T47D (cell line): ENCODE data around the gene CEMIP2.

ENCODE experiments used
- DNase-seq, 2 experiments: peaks; one replicate each; pipeline versions ENCODE4 v3.0.0 to v3.0.0-alpha.2; 2011 to 2012; ENCODE audit warnings: low read depth in 1 of 2, low spot score in 1 of 2
- JUND ChIP-seq: IDR thresholded peaks from 2 replicates; pipeline ENCODE4 v1.6.1; 2012; ENCODE audit warnings: low read depth
- in situ Hi-C: cut with HindIII; loops from 2 replicates; pipeline ENCODE4 v1.10.0; 2016; ENCODE audit warnings: low sequenced_read_pairs, low pct_unique_long_range_greater_than_20kb

Gene CEMIP2

GRCh38 chr9:71755230-71755629, 13.1 kb downstream of the CEMIP2 start:
- DNase-seq, result no peak
- TF ChIP-seq JUND, result no peak
- in situ Hi-C loops, result no loop called here

GRCh38 chr9:71754151-71754550, 14.2 kb downstream of the CEMIP2 start:
- in situ Hi-C loops, result no loop called here
- no peak for DNase-seq
- no peak for TF ChIP-seq JUND

GRCh38 chr9:71752928-71753327, 15.4 kb downstream of the CEMIP2 start:
- no peak for DNase-seq
- TF ChIP-seq JUND, result no peak
- in situ Hi-C loops, result no loop called here

GRCh38 chr9:71752352-71752751, 16.0 kb downstream of the CEMIP2 start:
- no peak for DNase-seq
- TF ChIP-seq JUND, result no peak
- in situ Hi-C loops, result no loop called here

- no peak for DNase-seq
- in situ Hi-C loops, result no loop called here
- no peak for TF ChIP-seq JUND
These were observed 20.0 kb downstream of the CEMIP2 start for GRCh38 chr9:71748280-71748743.

GRCh38 chr9:71747576-71747975, 20.7 kb downstream of the CEMIP2 start:
- TF ChIP-seq JUND, result no peak
- in situ Hi-C loops, result no loop called here
- no peak for DNase-seq

GRCh38 chr9:71746758-71747125, 21.6 kb downstream of the CEMIP2 start:
- no peak for DNase-seq
- in situ Hi-C loops, result no loop called here
- no peak for TF ChIP-seq JUND

GRCh38 chr9:71746023-71746757, 22.1 kb downstream of the CEMIP2 start:
- DNase-seq, result no peak
- in situ Hi-C loops, result no loop called here
- TF ChIP-seq JUND, result no peak

- TF ChIP-seq JUND, result no peak
- DNase-seq, result no peak
- in situ Hi-C loops, result no loop called here
These were observed 23.4 kb downstream of the CEMIP2 start for GRCh38 chr9:71744754-71745521.

GRCh38 chr9:71743882-71744281, 24.4 kb downstream of the CEMIP2 start:
- DNase-seq, result no peak
- no peak for TF ChIP-seq JUND
- in situ Hi-C loops, result no loop called here

- TF ChIP-seq JUND, result no peak
- no peak for DNase-seq
- in situ Hi-C loops, result no loop called here
These were observed 25.1 kb downstream of the CEMIP2 start for GRCh38 chr9:71743217-71743705.

- no peak for TF ChIP-seq JUND
- in situ Hi-C loops, result no loop called here
- no peak for DNase-seq
These were observed 25.6 kb downstream of the CEMIP2 start for GRCh38 chr9:71742703-71743102.

GRCh38 chr9:71741926-71742648, 26.2 kb downstream of the CEMIP2 start:
- DNase-seq, result no peak
- TF ChIP-seq JUND, result no peak
- in situ Hi-C loops, result no loop called here
